HG02943 (cell line): ENCODE data around the gene PLCH2.
"Not testable (repeated sequence)": the region's sequence is repeated elsewhere in the genome, so short reads cannot be mapped to it uniquely, and the experiment has no call there.

Source experiments
- ATAC-seq: cut with Tn5 transposase; IDR thresholded peaks from one replicate; pipeline ENCODE4 v1.9.1; 2021; ENCODE audit warnings: mild to moderate bottlenecking, low read depth, moderate library complexity; ENCODE audit not compliant: unreplicated experiment

PLCH2 gene

DNA sequence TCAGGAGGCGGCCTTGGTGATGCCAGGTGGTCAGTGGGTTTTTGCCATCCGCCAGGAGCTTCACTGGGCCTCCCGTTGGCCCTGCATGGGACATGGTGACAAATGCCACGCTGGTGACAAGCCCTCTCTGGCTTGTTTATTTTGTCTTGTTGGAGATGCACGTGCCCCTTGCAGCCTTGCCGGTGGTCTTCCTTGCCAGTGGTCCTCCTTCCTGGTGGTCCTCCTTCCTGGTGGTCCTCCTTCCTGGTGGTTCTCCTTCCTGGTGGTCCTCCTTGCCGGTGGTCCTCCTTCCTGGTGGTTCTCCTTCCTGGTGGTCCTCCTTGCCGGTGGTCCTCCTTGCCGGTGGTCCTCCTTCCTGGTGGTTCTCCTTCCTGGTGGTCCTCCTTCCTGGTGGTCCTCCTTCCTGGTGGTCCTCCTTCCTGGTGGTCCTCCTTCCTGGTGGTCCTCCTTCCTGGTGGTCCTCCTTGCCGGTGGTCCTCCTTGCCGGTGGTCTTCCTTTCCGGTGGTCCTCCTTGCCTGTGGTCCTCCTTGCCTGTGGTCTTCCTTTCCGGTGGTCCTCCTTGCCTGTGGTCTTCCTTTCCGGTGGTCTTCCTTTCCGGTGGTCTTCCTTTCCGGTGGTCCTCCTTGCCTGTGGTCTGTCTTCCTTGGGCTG, 16.9 kb upstream of the PLCH2 start:
- not testable (repeated sequence) for ATAC-seq

DNA sequence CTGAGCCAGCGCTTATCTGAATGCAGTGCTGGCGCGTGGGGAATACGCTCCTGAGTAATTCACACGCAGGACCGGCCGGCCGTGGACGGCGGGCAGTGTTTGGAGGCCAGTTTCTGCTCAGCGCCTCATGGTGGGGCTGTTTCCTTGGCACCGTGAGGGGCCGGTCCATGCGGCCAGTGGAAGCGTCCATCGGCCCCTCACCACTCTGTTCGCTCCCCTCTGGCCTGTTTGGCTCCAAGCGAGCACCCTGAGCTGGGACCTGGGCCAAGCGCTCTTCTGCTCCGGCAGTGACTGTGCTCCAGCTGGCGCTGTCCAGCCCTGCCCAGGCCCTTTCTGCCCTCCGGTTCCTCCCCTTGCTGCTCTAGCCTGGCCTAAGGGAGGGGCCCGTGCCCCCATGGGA, 16.3 kb upstream of the PLCH2 start:
- no peak for ATAC-seq

DNA sequence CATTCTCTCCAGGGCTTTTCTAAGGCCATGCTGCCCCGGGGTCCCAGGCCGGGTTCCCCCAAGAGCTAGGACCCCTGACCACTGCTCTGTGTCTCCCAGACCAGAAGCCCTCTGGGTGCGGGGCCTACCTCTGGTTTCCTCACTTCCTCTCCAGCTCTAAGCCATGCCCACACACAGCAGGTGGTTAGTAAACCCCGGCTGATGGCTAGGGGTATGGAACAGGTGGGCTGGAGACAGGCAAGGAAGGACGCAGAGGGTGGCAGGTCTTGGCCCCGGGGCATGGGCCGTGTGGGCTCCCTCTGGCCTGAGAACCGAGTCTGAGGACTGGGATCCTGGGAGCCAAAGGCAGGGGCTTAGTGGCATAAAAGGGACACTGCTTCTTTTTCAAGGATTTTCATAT, 15.9 kb upstream of the PLCH2 start:
- no peak for ATAC-seq

DNA sequence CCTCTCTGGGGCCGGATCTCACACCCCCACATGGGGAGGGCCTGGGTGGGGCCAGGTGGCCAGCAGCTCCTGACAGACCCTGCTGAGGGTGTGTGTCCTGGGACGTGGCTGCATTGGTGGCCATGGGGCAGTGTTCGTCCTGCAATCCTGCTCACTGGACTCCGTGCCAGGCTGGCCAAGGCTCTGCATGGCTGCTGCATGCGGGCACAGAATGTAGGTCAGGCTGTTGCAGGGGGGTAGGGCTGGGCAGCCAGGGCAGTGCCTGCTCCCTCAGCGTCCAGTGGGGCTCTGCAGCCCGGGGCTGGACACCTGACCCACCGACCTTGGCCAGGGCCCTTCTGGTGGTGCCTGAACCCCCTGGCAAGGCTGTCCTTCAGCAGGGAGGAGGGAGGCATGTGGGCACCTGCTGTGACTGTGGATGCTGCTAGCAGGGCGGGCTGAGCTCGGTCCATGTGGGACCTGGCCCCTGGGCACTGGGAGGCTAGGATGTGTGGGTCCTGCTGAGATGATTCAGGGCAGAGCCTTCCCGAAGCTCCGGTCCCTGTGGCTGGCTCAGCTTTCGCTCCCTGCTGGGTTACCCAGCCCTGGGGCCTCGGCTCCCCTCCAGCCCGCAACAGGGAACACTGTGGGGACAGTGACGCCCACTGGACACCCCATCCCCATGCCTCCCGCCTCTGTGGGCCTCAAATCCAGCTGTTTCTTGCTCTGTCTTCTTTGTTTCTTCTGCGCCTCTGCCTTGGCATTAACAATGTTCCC, 14.9 kb upstream of the PLCH2 start:
- no peak for ATAC-seq

DNA sequence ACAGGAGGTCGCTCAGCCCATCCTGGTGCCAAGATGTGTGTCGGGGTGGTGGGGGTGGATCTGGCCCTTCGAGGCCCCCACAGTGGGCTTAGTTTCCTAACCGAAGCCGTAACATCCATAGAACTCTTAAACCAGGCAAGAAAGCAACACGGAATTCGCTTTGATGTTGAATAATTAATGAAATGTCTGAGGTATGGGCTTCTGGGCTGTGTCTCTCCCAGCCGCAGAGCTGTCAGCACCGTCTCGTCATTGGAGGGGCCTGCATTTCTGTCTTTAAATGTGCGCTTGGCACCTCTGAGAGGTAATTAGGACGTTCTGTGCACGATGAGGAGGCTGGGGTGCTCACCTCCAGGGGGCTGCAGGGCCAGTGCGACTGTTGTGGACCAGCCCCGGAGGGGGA, 13.3 kb upstream of the PLCH2 start:
- ATAC-seq: no peak

DNA sequence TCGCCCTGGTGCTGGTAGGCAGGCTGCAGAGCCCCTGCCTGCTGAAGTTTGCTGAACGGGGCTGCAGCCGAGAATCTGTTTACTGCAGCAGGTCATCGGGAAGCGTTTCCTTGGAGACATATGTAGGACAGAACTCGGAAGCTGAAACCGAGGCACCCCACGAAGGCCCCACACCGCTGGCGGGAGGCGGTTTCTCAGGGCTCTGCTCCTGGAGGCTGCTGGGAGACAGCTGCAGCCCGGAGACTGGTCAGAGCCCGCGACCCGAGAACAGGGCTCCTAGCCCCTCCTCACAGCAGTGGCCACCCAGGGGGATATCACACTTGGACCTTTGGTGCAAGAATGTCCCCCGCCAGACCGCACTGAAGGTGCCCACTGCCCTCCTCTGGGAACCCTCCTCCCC, 12.7 kb upstream of the PLCH2 start:
- ATAC-seq: no peak

DNA sequence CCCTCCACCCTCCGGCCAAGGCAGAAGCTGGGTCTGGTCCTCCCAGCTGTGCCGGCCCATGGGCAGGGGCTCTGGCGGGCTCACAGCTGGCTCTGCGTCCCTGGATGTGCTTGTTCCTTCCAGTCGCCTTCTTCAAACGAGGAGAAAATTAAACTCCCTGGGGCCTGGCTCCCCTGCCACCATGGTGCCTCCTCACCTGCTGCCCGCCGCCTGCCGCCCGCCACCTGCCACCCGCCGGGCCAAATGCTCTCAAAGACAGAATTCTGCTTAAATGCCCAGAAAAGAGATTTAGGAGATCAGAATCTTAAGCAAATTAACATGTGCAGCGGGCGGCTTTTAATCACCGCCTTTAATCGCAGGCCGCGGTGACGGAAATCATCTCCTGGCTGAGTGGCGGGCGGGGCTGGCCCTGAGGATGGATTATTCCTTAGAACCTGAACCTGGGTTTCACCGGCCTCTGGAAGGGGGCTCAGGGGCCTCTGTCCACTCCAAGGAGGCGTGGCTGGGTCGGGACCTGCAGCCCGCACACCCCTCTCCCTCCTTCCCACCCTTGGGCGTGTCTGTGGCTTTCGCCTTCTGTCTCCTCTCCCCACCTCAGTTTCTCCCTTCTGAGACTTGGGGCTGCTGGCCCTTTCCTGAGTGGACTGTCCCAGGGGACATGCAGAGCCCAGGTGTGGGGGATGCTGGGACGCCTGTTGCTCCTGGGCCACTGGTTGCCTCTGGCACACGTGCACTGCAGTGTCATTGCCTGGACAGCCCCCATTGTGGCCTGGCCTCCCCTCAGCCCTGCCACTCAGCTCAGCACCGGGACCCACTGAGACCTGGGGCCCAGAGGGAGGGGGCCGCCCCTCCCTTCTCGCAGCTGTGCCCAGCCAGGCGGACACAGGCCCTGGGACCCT, 10.5 kb upstream of the PLCH2 start:
- no peak for ATAC-seq

DNA sequence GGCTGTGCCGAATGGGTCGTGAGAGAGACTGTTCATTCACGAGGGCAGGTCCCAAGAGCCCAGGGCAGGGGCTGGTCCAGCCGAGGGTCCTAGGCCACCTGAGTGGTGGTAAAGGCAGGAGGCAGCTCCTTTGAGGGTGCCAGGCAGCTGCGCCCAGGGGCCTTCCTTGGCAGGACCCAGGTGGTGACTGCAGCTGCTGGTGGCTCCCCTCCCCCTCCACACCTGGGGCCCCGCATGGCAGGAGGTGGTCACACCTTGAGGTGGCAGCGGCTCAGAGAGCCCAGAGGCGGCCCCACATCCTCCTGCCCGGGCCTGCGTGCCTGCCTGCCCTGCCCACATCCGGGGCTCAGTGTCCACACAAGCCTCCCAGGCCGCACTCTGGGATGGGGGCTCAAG, 9.8 kb upstream of the PLCH2 start:
- no peak for ATAC-seq

DNA sequence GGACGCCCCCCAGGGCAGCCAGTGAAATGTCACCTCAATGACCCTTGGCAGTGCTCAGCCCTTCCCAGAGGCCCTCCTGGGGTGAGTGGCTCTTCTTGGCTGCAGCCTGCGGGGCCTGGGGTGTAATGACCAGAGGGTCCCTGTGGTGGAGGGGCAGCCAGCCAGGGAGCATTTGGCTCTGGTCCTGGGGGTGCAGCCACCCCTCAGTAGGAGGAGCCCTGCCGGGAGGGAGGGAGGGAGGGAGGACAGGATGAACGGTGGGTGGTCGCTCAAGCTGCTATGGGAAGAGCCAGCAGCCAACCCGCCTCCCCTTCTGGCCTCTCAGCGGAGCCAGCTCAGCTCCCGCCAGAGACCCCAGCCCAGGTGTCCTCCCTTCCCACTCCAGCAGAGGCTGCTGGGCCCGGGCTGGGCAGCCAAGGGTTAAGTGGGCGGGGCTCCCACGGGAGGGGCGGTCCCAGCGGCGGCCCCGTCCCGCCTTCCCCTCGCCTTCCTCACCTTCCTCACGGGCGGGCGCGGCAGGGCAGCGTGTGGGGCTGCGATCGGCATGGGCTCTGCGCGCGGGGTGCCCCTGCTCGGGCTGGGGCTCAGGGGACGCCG, 9.0 kb upstream of the PLCH2 start:
- no peak for ATAC-seq

DNA sequence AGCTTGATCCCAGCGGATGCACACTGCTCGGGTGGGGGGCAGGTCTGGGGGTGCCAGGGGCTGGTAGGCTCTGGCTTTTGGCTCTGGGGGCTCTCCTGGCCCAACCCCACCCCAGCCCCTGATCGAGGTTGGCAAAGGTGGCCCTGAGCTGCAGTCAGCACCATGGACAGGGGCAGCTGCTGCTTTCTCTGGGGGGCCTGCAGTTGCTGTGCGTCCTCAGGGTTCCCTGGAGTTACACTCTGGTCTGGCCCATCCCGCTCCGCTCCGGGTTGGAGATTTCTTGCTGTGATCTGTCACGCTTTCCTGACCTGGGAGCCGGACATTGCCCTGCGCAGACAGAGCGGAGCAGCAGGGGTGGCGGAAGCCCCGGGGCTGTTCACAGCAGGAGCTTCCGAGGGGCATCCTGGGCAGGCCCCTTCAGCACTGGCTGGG, 8.0 kb upstream of the PLCH2 start:
- ATAC-seq: no peak

DNA sequence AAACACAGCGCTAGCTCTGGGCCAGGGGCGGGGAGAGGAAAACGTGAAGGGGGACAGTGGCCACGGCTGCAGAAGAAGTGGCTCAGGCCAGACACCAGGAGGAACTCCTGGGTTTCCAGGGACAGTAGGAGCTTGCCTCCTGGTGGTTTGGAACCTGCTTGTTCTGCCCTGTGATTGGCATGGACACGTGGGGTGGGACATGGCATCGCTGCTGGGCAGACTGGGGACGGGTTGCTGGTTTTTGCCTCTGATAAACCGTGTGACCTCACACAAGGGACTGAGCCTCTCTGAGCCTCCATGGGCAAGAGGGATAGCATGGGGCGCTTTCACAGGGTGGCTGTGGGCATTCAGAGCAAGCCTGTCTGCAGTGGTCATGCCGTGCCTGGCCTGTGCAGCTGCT, 7.5 kb upstream of the PLCH2 start:
- no peak for ATAC-seq

DNA sequence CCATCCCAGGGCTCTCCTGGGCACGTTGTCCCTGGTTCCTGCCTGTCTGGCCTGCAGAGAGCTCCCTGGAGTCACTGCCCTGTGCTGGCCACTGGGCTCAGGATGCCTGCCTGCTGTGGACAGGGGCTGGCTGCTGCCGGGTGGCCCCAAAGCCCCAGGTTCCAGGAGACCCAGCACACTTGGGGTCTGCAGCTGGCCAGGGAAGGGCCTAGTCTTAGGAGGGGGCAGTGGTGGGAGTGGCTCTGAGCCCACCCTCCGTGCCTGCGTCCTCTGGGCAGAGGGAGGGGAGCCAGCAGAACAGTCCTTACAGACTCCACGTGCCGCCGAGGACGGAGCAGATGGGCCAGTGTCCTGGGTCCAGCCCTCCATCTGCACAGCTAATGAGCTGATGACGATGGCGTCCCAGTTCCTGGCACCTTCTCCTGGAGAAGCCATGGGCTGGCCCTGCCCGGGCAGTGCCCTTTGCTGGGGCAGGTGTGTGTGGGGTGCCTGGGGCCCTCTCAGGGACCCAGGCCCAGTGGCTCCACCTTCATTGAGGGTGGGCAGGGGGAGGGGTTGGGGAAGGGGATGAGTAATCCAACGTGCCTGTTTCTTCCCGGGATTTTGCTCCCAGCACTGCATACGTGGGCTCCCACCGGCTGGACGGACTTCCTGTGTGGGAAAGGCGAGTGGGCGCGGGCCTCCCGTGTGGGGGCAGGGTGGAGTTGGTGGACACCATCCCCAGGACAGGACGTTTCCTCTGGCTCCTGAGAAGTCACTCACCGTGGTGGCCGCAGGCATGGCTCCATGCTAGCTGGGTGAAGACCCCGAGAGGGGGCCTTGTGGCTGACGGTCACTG, 6.8 kb upstream of the PLCH2 start:
- ATAC-seq: no peak

DNA sequence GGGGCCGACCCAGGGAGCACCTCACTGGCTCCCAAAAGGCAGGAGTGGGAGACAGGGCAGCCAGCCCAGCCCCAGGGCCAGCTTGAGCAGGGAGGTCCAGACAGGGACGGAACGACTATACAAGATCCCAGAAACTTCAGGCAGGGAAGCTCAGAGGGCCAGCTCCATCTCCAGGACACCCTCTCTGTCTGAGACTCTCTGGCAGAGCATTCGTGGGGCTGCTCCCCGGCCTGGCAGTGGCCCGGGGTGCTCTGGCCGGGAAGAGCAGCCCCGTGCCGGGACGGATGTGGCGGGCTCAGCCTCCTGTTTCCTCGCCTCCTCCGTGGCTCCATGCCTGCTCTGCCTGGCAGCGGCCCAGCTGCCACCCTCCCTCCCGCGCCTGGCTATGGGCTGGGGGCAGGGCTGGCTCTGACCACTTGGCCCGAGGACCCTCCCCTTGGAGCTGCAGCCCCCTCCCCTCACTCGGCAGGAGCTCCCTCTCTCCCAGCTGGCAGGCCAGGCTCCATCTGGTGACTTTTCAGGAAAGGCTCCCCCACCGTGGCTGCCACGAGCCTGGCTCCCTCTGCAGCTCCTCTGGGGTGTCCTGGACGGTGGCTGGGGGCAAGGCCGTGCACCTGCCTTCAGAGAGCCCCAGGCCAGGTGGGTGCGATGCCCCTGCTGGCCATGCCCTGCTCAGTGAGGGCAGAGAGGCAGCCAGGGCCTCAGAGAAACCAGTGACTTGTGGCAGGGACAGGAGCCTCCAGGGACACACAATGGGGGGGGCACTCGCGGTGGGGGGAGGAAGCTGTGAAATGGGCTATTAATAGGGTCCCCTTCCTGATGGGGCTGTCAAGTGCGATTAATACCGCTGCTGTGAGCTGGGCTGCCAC, 5.6 kb upstream of the PLCH2 start:
- no peak for ATAC-seq

DNA sequence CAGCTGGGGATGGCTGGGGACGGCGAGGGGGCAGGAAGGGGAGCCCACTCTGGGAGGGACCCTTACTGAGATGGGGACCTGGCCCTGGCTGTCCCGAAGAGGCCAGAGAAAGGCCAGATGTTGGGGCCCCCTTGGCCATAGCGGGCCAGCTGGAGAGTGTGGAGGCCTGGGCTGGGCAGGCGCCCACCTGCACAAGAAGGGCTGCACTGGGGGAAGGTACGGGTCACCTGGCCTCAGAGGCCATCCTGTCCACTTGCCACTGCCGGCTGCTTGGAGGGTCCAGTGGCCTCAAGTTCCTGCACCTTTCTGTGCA, 5.0 kb upstream of the PLCH2 start:
- no peak for ATAC-seq

DNA sequence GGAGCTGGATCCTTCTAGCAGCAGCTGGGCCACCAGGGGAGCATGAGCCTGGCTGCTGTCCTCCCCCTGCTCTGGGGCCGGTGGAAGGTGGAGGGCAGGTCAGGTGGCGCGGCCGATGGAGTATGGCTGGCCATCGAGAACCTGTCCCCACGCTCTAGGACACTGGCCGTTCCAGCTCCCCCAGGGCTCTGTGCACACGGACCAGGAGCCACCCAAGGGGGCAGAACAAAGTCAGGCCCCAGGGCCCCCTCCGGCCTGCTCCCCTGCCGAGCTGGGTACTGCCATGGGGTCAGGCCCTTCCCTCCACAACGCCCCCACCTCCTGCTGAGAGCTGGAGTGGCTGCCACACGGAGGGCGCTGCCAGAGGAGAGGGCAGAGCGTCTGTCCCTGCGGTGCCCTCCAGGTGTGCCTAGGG, 4.5 kb upstream of the PLCH2 start:
- ATAC-seq: no peak

DNA sequence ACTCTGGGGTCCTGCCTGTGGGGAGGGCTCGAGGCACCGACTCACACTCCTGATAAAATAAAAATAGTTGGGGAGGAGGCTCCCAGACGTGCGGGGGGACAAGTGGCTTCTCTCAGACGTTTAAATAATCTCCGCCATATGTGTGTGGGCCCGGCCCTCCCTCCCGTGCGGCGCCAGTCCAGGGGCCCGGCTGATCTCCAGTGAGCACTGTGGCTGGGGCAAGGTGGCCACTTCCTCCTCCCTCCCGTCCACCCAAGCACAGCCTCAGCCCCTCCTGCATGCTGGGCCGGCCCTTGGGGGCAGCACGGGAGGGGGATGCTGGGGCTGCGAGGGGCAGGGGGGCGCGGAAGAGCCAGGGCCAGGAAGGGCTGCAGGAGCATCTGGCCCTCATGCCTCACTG, 4.0 kb upstream of the PLCH2 start:
- no peak for ATAC-seq

DNA sequence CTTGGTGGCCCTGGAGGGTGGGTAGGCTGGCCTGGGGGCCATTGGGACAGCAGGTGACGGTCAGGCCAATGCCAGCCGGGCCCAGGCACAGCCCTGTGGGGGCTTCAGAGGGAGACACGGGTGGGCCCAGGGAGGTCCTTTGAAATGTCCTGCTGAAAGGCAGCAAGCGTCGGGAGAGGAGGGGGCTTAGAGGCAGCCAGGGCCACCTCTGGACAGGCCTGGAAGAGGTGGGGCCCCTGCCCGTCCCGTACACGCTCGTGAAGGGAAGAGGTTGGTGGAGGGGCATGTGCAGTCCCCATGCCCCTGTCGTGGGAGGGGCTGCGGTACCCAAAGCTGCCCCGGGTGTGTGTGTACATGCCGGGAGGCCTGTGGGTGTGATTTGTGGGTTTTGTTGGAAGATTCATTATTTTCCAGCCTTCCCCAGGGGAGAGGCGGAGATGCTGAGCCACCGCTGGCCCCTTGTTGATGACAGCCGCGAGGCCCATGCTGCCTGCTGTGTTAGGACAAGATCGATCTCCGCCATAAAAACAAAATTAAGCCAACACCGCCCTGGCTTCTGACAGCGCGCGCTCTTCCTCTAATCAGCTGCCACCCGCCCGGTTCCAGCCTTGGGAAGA, 3.4 kb upstream of the PLCH2 start:
- no peak for ATAC-seq

DNA sequence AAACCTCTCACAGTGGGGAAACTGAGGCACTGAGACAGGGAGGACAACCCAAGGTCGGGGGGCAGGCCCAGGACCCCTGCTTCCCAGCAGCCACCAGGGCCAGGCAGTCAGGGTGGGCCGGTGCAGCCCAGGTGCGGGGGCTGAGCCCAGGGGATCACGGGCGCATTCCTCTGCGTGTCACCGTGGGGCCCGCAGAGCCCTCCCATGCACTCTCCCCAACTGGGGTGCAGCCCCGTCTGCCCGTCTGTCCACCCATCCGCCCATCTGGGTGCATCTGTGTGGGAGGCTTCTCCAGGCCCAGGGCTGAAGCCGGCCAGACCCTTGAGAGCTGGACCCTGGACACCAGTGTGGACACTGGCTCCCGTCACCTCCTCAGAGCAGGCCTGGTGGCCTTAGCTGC, 2.9 kb upstream of the PLCH2 start:
- ATAC-seq: no peak
